Measurements from ENCODE around the gene TICRR.
"Not testable (repeated sequence)": the region's sequence is repeated elsewhere in the genome, so short reads cannot be mapped to it uniquely, and the experiment has no call there.

Gene TICRR

GRCh38 chr15:89543389-89543788 is 31.9 kb upstream of the TICRR start:
- WGBS = 90% methylated on average over 4 of the region's 4 CpGs
- no peaks in the 10 kb centered on the region for H3K27me3 ChIP-seq (ENCODE audit: insufficient read depth, low read length)
- H3K4me3 ChIP-seq (ENCODE audit: low read length) = no peak overlapping the region
- H3K36me3 ChIP-seq (ENCODE audit: insufficient read depth, low read length) = no peaks in the 10 kb centered on the region
- H3K9me3 ChIP-seq (ENCODE audit: insufficient read depth, low read depth, low read length) = peaks cover under 1% of the 10 kb centered on the region; the same call in 1 of the 2 replicates
- H3K27ac ChIP-seq (ENCODE audit: low read depth, low read length) = no peak overlapping the region
- no peak overlapping the region for H3K9ac ChIP-seq (ENCODE audit: low read depth, low read length)
- H3K4me1 ChIP-seq (ENCODE audit: insufficient read depth, low read length) = no peaks in the 10 kb centered on the region

DNA sequence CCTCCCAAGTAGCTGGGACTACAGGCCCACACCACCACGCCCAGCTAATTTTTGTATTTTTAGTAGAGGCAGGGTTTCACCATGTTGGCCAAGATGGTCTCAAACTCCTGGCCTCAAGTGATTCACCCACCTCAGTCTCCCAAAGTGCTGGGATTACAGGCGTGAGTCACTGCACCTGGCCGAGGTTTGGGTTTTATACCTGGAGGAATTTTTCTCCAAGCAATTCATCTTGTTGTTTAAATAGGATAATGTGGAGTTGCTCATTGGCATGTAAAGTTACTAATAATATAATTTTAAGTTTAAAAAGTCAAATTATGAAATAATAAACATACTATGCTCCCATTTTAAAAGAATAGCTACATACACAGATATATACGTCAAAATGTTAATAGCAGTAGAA is 26.1 kb upstream of the TICRR start:
- H3K4me1 ChIP-seq (ENCODE audit: insufficient read depth, low read length); H3K4me3 ChIP-seq (ENCODE audit: low read length); H3K9me3 ChIP-seq (ENCODE audit: insufficient read depth, low read depth, low read length); H3K36me3 ChIP-seq (ENCODE audit: insufficient read depth, low read length); H3K9ac ChIP-seq (ENCODE audit: low read depth, low read length); H3K27me3 ChIP-seq (ENCODE audit: insufficient read depth, low read length); H3K27ac ChIP-seq (ENCODE audit: low read depth, low read length): not testable (repeated sequence)
- 92% methylated on average over 3 of the region's 4 CpGs for WGBS

DNA sequence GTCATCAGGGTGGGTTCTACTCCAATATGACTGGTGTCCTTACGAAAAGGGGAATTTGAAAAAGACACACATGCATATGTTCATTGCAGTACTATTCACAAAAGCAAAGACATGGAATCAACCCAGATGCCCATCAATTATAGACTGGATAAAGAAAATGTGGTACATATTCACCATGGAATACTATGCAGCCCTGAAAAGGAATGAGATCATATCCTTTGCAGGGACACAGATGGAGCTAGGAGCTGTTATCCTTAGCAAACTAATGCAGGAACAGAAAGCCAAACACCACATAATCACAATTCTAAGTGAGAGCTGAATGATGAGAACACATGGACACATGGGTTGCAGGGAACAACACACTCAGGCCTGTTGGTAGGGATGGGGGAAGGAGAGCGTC is 24.8 kb upstream of the TICRR start:
- Histone ChIP-seq H3K36me3 (ENCODE audit: insufficient read depth, low read length) (no peaks in the 10 kb centered on the region), H3K9ac (ENCODE audit: low read depth, low read length) (no peak overlapping the region), H3K4me3 (ENCODE audit: low read length) (no peak overlapping the region), H3K4me1 (ENCODE audit: insufficient read depth, low read length) (no peaks in the 10 kb centered on the region), H3K9me3 (ENCODE audit: insufficient read depth, low read depth, low read length) (no peaks in the 10 kb centered on the region), H3K27me3 (ENCODE audit: insufficient read depth, low read length) (no peaks in the 10 kb centered on the region), H3K27ac (ENCODE audit: low read depth, low read length) (no peak overlapping the region)
- WGBS = 100% methylated on average over 1 of the region's 2 CpGs

GRCh38 chr15:89551550-89551949 is 23.7 kb upstream of the TICRR start:
- Histone ChIP-seq H3K9ac (ENCODE audit: low read depth, low read length) (no peak overlapping the region), H3K4me1 (ENCODE audit: insufficient read depth, low read length) (no peaks in the 10 kb centered on the region), H3K9me3 (ENCODE audit: insufficient read depth, low read depth, low read length) (no peaks in the 10 kb centered on the region), H3K4me3 (ENCODE audit: low read length) (no peak overlapping the region), H3K27ac (ENCODE audit: low read depth, low read length) (no peak overlapping the region), H3K27me3 (ENCODE audit: insufficient read depth, low read length) (no peaks in the 10 kb centered on the region), H3K36me3 (ENCODE audit: insufficient read depth, low read length) (no peaks in the 10 kb centered on the region)
- WGBS = 81% methylated on average over 4 of the region's 4 CpGs

DNA sequence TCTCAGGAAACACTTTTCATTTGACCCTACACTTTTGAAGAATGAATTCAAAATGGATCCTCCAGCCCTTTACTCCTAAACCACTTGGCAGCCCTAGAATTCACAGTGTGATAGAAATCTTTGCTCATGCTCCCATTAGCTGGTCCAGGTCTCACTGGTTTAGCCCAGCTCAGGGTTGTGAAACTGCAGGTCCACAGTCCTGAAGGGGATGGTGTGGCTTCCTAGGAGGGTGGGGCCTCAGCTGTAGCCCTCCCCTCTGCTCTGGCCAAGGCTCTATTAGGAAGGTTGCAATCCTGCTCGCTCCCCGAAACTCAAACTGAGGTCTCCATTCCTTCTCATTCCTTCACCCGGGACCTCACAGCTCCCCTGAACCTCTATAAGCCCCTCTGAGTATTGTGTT is 21.6 kb upstream of the TICRR start:
- 94% methylated on average over 2 of the region's 3 CpGs for WGBS
- Histone ChIP-seq H3K4me1 (ENCODE audit: insufficient read depth, low read length) (no peaks in the 10 kb centered on the region), H3K36me3 (ENCODE audit: insufficient read depth, low read length) (no peaks in the 10 kb centered on the region), H3K27me3 (ENCODE audit: insufficient read depth, low read length) (no peaks in the 10 kb centered on the region), H3K4me3 (ENCODE audit: low read length) (no peak overlapping the region), H3K27ac (ENCODE audit: low read depth, low read length) (no peak overlapping the region), H3K9me3 (ENCODE audit: insufficient read depth, low read depth, low read length) (no peaks in the 10 kb centered on the region), H3K9ac (ENCODE audit: low read depth, low read length) (no peak overlapping the region)

- Histone ChIP-seq H3K9me3 (ENCODE audit: insufficient read depth, low read depth, low read length) (no peaks in the 10 kb centered on the region), H3K36me3 (ENCODE audit: insufficient read depth, low read length) (no peaks in the 10 kb centered on the region), H3K9ac (ENCODE audit: low read depth, low read length) (no peak overlapping the region), H3K27ac (ENCODE audit: low read depth, low read length) (no peak overlapping the region), H3K4me1 (ENCODE audit: insufficient read depth, low read length) (no peaks in the 10 kb centered on the region), H3K4me3 (ENCODE audit: low read length) (no peak overlapping the region), H3K27me3 (ENCODE audit: insufficient read depth, low read length) (no peaks in the 10 kb centered on the region)
- 83% methylated on average over 7 of the region's 7 CpGs for WGBS
Observed at GRCh38 chr15:89554247-89554646, 21.0 kb upstream of the TICRR start.

DNA sequence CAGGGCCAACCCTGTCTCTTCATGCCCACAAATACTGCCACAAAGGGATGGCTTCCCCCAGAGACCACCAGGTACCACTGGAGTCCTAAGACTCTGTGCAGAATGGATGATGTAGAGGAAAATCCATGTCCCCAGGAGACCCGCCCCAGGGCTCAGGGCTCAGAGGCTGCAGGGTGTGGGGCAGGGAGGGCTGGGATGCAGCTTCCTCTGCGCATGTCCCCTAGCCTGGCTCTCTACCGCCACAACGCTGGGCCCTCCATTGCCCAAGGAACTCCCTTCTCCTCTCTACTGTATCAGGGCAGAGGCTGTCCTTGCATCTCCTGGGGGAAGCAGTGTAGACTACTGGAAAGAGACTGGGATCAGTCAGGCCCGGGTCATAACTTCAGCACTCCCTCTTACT is 19.5 kb upstream of the TICRR start:
- Histone ChIP-seq H3K27ac (ENCODE audit: low read depth, low read length) (no peak overlapping the region), H3K27me3 (ENCODE audit: insufficient read depth, low read length) (no peaks in the 10 kb centered on the region), H3K4me3 (ENCODE audit: low read length) (no peak overlapping the region), H3K36me3 (ENCODE audit: insufficient read depth, low read length) (no peaks in the 10 kb centered on the region), H3K9me3 (ENCODE audit: insufficient read depth, low read depth, low read length) (no peaks in the 10 kb centered on the region), H3K9ac (ENCODE audit: low read depth, low read length) (no peak overlapping the region), H3K4me1 (ENCODE audit: insufficient read depth, low read length) (no peaks in the 10 kb centered on the region)
- WGBS = 76% methylated on average over 5 of the region's 5 CpGs

GRCh38 chr15:89556413-89557262 is 18.6 kb upstream of the TICRR start:
- Histone ChIP-seq H3K27ac (ENCODE audit: low read depth, low read length) (no peak overlapping the region), H3K27me3 (ENCODE audit: insufficient read depth, low read length) (no peaks in the 10 kb centered on the region), H3K36me3 (ENCODE audit: insufficient read depth, low read length) (no peaks in the 10 kb centered on the region), H3K9ac (ENCODE audit: low read depth, low read length) (no peak overlapping the region), H3K4me1 (ENCODE audit: insufficient read depth, low read length) (no peaks in the 10 kb centered on the region), H3K4me3 (ENCODE audit: low read length) (no peak overlapping the region), H3K9me3 (ENCODE audit: insufficient read depth, low read depth, low read length) (no peaks in the 10 kb centered on the region)
- 60% methylated on average over 7 of the region's 9 CpGs for WGBS

- no peaks in the 10 kb centered on the region for H3K36me3 ChIP-seq (ENCODE audit: insufficient read depth, low read length)
- H3K4me3 ChIP-seq (ENCODE audit: low read length) = no peak overlapping the region
- no peak overlapping the region for H3K9ac ChIP-seq (ENCODE audit: low read depth, low read length)
- H3K9me3 ChIP-seq (ENCODE audit: insufficient read depth, low read depth, low read length) = no peaks in the 10 kb centered on the region
- H3K27ac ChIP-seq (ENCODE audit: low read depth, low read length) = no peak overlapping the region
- no peaks in the 10 kb centered on the region for H3K27me3 ChIP-seq (ENCODE audit: insufficient read depth, low read length)
- 87% methylated on average over 5 of the region's 5 CpGs for WGBS
- H3K4me1 ChIP-seq (ENCODE audit: insufficient read depth, low read length) = no peaks in the 10 kb centered on the region
Observed at GRCh38 chr15:89559769-89560264, 15.5 kb upstream of the TICRR start.

GRCh38 chr15:89566181-89566580 is 9.1 kb upstream of the TICRR start:
- no peaks in the 10 kb centered on the region for H3K4me1 ChIP-seq (ENCODE audit: insufficient read depth, low read length)
- no peak overlapping the region for H3K9ac ChIP-seq (ENCODE audit: low read depth, low read length)
- no peak overlapping the region for H3K4me3 ChIP-seq (ENCODE audit: low read length)
- no peaks in the 10 kb centered on the region for H3K36me3 ChIP-seq (ENCODE audit: insufficient read depth, low read length)
- H3K9me3 ChIP-seq (ENCODE audit: insufficient read depth, low read depth, low read length) = no peaks in the 10 kb centered on the region
- H3K27me3 ChIP-seq (ENCODE audit: insufficient read depth, low read length) = no peaks in the 10 kb centered on the region
- 76% methylated on average over 7 of the region's 7 CpGs for WGBS
- no peak overlapping the region for H3K27ac ChIP-seq (ENCODE audit: low read depth, low read length)

DNA sequence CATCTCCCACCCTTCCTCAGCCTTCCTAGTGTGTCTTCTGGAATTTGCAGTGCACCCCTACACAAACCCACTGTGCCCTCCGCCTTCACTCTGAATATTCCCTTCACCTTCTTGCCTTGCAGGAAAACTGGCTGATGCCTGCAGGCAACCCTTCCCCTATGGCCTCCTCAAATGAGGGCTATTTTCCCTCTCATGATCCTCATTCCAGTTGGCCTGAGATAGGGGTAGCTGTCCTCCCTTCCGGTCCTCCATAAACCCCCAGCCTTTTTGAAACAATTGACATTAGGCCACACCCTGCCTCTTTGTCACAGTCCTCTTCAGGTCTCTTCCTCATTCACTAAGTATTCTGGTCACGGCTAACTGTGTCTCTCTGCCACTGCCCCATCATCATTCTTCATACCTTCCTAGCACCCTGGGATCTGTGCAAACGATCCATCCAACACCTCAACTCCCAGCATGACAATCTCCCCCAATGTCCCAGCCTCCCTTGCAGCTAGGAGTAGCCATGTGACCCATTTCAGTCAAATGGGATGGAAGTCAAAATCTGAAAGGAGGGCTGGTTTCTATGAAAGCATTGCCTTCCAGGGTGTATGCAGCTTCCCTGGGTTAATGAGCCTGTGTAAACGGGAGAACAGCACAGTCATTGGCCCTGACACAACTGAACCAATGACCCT is 8.5 kb upstream of the TICRR start:
- H3K9ac ChIP-seq (ENCODE audit: low read depth, low read length) = no peak overlapping the region
- no peak overlapping the region for H3K4me3 ChIP-seq (ENCODE audit: low read length)
- no peaks in the 10 kb centered on the region for H3K27me3 ChIP-seq (ENCODE audit: insufficient read depth, low read length)
- no peaks in the 10 kb centered on the region for H3K9me3 ChIP-seq (ENCODE audit: insufficient read depth, low read depth, low read length)
- no peaks in the 10 kb centered on the region for H3K4me1 ChIP-seq (ENCODE audit: insufficient read depth, low read length)
- H3K36me3 ChIP-seq (ENCODE audit: insufficient read depth, low read length) = no peaks in the 10 kb centered on the region
- 92% methylated on average over 5 of the region's 5 CpGs for WGBS
- H3K27ac ChIP-seq (ENCODE audit: low read depth, low read length) = no peak overlapping the region

All from HUES64 (cell line).